SJCRH30 (cell line): Measurements from ENCODE around the gene PDGFB. TPM values are rescaled to one million over a fixed set of nuclear protein-coding genes. Genes with fewer than 3 reads are reported as not detected.

Source experiments
- DNase-seq, 2 experiments: peaks; one replicate each; pipeline ENCODE4 v3.0.0-alpha.2; 2015 to 2020
- H3K27ac ChIP-seq: fragments of 250-450 bp; sonication (Bioruptor Pico); 2 replicates; pipeline ENCODE4 v1.5.1; 2020; ENCODE audit warnings: mild to moderate bottlenecking, moderate library complexity
- H3K27me3 ChIP-seq: fragments of 250-450 bp; sonication (Bioruptor Pico); 2 replicates; pipeline ENCODE4 v1.5.1; 2020; ENCODE audit warnings: mild to moderate bottlenecking, moderate library complexity
- H3K36me3 ChIP-seq: fragments of 250-450 bp; sonication (Bioruptor Pico); 2 replicates; pipeline ENCODE4 v1.5.1; 2020; ENCODE audit warnings: mild to moderate bottlenecking, moderate library complexity
- H3K4me1 ChIP-seq: fragments of 250-450 bp; sonication (Bioruptor Pico); 2 replicates; pipeline ENCODE4 v1.5.1; 2020; ENCODE audit warnings: mild to moderate bottlenecking, moderate library complexity
- H3K4me3 ChIP-seq: fragments of 250-450 bp; sonication (Bioruptor Pico); 2 replicates; pipeline ENCODE4 v1.5.1; 2020; ENCODE audit warnings: mild to moderate bottlenecking, moderate library complexity
- H3K9me3 ChIP-seq: fragments of 250-450 bp; sonication (Bioruptor Pico); replicated peaks from 2 replicates; pipeline ENCODE4 v1.5.1; 2020; ENCODE audit warnings: mild to moderate bottlenecking, moderate library complexity
- total RNA-seq: library from RNA; depleted of rRNA; stranded (reverse); fragments of >200 nt; shearing (Covaris generic); gene quantifications from 2 replicates; pipeline ENCODE4 v1.2.3, GENCODE V29; 2014

PDGFB gene
- total RNA-seq, 1 experiment from 2014 or later = 0.26 TPM

DNA sequence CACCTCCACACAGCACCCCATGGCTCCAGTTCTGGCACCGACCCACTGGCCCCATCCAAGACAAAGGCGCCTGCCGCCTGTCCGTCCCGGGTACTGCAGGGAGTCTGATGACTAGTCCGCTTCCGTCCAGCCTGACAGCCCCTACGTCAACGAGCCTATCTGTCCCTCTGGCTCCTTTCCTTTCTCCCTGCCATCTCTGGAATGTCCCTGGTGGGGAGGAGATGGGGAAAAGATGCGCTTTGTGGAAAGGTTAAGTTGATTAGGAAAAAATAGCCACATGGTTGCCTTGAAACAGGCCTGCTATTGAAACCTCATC, 10.4 kb downstream of the PDGFB start:
- H3K9me3 ChIP-seq = no peaks in the 10 kb centered on the region
- no peaks in the 10 kb centered on the region for H3K36me3 ChIP-seq
- H3K27ac ChIP-seq = no peak overlapping the region
- H3K27me3 ChIP-seq = peaks cover 36% of the 10 kb centered on the region
- H3K4me3 ChIP-seq = no peak overlapping the region
- H3K4me1 ChIP-seq = peaks cover 50% of the 10 kb centered on the region
- no peak for DNase-seq

DNA sequence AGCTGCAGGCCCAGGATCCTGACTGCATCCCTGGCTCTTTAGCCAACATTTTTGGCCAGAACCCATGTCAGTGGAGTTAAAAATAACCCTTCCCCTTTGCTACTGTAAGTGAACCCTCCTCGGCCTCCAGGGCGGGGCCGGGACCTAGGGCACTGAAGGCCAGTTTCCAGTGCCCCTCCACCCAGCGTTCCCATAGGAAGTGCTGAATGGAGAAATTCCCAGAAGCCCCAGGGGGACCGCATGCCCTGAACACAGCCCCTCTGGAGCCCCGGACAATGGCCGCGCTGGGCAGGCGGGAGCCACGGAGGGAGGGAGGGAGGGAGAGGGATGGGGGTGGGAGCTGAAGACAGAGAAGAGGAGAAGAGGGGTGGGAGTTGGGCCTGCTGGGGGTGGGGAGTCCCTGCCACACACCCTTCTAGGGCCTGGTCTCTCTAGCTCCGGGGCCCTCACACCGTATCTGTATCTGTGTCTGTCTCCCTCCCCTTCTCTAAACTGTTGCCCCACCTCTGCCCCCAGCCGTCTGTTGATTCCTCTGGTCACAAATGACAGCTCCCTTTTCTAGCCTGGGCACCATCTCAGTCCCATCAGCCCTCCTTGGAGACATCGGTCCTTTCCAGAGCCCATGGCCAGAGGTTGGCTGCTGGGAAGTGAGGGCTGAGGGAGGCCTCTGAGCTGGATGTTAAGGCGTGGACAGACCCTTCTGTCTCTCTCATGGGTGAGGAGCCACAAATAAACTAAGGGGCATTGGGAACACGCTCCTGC, 10.9 kb downstream of the PDGFB start:
- no peaks in the 10 kb centered on the region for H3K36me3 ChIP-seq
- H3K9me3 ChIP-seq = no peaks in the 10 kb centered on the region
- no peak for DNase-seq
- H3K4me1 ChIP-seq = peaks cover 51% of the 10 kb centered on the region
- H3K27me3 ChIP-seq = peaks cover 32% of the 10 kb centered on the region
- H3K27ac ChIP-seq = no peak overlapping the region
- H3K4me3 ChIP-seq = no peak overlapping the region

DNA sequence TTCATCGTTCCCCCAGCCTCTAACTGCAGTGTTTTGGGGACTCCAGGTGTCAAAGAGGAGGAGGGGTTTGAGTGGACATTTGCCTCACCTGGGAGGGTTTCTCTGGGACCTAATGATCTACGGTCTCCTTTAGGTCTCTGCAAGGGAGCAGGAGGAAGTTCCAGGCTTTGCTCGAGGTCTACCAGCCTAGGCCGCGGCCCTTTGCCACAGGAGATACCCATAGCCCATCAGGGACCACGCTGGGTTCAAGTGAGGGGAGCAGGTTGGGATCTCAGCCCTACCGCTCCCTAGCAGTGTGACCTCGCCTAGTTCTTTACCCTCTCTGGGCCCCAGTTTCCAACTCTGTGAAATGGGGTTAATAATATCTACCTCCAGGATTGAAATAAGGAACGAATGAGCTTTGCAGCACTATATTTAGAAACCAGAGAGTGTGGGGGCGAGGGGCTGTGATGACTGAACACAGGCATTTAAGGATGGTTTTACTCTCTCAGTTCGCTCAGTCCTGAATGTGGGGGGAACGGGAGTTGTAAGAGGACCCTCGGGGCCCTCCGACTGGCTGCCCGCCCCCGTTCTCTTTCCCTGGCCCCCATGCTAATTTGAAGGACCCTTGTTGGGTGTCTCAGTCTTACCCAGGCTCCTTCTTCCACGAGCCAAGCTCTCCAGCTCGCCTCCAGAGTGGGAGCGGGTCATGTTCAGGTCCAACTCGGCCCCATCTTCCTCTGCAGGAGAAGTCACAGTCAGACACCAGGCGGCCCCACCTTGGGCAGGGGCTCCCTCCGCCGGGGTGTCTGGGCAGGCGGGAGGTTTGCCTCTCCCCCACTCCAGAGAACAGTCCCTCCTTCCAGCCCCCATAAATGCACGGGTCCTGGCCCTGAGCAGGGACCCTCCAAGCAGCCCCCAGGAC, 11.7 kb downstream of the PDGFB start:
- H3K27me3 ChIP-seq = peaks cover 28% of the 10 kb centered on the region; the same call in 1 of the 2 replicates
- H3K4me3 ChIP-seq = no peak overlapping the region
- H3K27ac ChIP-seq = no peak overlapping the region
- H3K9me3 ChIP-seq = no peaks in the 10 kb centered on the region
- H3K36me3 ChIP-seq = no peaks in the 10 kb centered on the region
- H3K4me1 ChIP-seq = peaks cover 51% of the 10 kb centered on the region
- DNase-seq = no peak

DNA sequence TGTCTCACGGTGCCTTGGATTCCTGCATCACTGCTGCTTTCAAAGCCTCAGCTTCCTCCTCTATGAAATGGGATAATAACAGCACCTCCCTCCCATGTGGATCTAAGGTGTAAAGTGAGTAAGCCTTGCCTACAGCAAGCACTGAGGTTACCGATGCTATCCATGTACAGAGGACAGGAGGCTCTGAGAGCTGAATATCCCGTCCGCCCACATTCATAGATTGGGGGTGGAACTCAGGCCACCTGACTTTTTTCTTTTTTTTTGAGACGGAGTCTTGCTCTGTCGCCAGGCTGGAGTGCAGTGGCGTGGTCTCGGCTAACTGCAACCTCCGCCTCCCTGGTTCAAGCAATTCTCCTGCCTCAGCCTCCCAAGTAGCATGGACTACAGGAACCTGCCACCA, 12.5 kb downstream of the PDGFB start:
- Histone ChIP-seq H3K27ac (no peak overlapping the region), H3K4me1 (peaks cover 46% of the 10 kb centered on the region), H3K27me3 (peaks cover 24% of the 10 kb centered on the region; the same call in 1 of the 2 replicates), H3K9me3 (no peaks in the 10 kb centered on the region), H3K36me3 (no peaks in the 10 kb centered on the region), H3K4me3 (no peak overlapping the region)
- DNase-seq = no peak

DNA sequence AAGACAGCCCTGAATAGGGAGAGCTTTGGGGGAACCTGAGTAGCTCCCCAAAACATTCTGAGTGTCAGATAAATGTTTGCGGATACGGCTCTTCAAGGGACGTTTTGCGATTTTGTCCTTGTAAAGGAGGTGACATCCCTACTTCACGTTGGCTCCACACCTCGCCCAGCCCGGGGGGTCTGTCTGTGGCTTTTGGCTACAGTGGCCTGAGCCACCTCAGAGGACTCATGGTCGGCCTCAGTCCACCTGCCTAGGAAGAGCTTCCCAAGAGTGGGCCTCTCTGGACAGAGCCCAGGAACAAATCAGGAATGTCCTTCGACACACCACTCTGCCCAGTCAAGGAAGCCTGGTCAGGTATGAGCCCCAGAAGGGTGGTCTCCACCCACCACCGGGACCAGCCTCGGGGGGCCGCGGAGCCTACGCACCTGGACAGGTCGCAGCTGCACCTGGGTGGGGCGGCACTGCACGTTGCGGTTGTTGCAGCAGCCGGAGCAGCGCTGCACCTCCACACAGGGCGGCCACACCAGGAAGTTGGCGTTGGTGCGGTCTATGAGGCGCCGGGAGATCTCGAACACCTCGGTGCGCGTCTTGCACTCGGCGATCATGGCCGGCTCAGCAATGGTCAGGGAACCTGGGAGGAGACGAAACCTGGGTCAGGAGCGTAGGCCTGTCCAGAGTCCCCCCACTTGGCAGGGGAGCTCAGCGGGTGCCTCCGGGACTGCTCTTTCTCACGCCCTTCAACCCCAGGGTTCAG, 13.4 kb downstream of the PDGFB start:
- H3K36me3 ChIP-seq = no peaks in the 10 kb centered on the region
- no peaks in the 10 kb centered on the region for H3K9me3 ChIP-seq
- no peak overlapping the region for H3K4me3 ChIP-seq
- no peak overlapping the region for H3K27ac ChIP-seq
- H3K4me1 ChIP-seq = peaks cover 41% of the 10 kb centered on the region
- DNase-seq = no peak
- H3K27me3 ChIP-seq = peaks cover 21% of the 10 kb centered on the region; the same call in 1 of the 2 replicates

DNA sequence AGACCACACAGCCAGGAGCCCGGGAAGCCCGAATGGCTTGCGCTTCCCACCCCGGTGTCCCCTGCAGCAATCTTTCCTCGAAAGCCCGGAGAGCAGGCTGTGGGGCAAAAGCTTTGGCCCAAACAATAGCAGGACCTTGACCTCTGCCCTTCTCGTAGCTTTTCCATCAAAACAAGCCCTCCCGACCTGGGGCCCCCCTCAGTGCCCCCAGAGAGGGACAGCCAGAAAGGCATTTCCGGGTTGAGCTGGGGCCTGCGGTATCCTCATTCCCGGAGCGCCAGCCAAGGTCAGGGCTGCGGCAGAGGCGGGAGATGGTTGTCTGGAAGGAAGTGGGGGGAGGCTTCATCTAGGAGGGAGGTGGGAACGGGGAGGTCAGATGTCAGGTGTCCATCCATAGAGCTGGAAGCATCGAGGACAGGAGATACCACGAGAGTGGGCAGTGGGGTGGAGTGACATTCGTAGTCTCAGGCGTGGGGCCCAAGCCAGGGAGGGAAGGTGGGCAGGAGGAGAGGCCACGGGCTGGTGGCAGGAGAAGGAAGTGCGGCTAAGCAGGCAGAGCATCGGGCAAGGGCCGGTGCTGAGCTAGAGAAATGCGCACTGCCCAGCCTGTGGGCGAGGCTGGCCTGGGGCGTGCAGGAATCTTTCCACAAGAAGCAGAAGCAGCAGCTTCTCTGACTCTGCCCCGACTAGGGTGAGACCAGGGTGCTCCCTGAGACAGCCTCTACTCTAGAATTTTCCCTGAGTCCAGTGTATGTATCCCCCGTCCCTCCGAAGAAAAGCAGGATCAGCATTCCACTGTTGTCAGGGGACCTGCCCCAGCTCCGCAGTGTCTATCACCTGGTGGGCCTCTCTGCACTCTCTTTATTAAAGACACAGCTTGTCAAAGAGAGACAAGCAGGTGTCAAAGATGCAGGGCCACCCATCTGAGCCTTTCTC, 14.3 kb downstream of the PDGFB start:
- no peaks in the 10 kb centered on the region for H3K36me3 ChIP-seq
- peaks cover 39% of the 10 kb centered on the region for H3K4me1 ChIP-seq
- H3K9me3 ChIP-seq = no peaks in the 10 kb centered on the region
- peaks cover 15% of the 10 kb centered on the region; the same call in 1 of the 2 replicates for H3K27me3 ChIP-seq
- peak overlapping the region; percentile 33 for H3K4me3 ChIP-seq
- H3K27ac ChIP-seq = peak overlapping the region; percentile 47; the same call in 1 of the 2 replicates
- DNase-seq = peak in 1 of 2 experiments; percentile 31

DNA sequence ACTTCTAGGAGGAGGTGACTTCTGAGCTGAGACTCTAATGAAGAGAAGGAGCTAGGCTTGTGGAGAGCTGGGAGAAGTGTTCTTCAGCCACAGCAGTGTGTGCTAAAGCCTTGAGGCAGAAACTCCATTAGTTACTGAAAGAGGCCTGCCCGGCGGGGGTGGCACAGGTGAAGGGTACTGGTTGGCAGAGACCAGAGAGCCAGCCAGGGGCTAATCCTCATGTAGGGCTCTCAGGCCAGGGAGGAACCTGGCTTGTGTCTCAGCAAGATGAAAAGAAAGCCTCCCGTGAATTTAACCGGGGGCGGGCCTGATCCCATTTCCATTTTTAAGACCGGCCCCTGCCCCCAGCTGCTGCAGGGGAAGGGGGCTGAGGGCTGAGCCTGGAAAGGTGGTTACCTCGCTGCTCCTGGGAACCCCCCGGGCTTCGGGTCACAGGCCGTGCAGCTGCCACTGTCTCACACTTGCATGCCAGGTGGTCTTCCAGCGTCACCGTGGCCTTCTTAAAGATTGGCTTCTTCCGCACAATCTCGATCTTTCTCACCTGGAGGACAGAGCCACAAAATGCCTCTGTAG, 15.0 kb downstream of the PDGFB start:
- Histone ChIP-seq H3K9me3 (no peaks in the 10 kb centered on the region), H3K36me3 (no peaks in the 10 kb centered on the region), H3K27ac (peak overlapping the region; percentile 47; the same call in 1 of the 2 replicates), H3K4me1 (peaks cover 34% of the 10 kb centered on the region), H3K27me3 (peaks cover 11% of the 10 kb centered on the region; the same call in 1 of the 2 replicates), H3K4me3 (peak overlapping the region; percentile 33)
- peak; percentile 38 to 53 for DNase-seq

DNA sequence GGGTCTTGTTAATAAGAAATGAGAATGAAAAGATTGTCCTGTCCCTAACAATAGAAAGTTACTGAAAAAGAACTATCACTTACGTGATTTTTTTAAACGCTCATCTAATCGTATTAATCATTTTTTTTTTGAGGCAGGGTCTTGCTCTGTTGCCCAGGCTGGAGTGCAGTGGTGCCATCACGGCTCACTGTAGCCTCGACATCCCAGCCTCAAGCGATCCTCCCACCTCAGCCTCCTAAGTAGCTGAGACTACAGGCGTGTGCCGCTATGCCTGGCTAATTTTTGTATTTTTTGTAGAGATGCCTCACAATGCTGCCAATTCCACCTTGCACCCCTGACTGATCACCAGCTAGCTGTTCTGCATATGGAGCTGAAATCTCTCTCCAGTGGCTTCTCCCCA, 15.7 kb downstream of the PDGFB start:
- peaks cover 4% of the 10 kb centered on the region; the same call in 1 of the 2 replicates for H3K27me3 ChIP-seq

DNA sequence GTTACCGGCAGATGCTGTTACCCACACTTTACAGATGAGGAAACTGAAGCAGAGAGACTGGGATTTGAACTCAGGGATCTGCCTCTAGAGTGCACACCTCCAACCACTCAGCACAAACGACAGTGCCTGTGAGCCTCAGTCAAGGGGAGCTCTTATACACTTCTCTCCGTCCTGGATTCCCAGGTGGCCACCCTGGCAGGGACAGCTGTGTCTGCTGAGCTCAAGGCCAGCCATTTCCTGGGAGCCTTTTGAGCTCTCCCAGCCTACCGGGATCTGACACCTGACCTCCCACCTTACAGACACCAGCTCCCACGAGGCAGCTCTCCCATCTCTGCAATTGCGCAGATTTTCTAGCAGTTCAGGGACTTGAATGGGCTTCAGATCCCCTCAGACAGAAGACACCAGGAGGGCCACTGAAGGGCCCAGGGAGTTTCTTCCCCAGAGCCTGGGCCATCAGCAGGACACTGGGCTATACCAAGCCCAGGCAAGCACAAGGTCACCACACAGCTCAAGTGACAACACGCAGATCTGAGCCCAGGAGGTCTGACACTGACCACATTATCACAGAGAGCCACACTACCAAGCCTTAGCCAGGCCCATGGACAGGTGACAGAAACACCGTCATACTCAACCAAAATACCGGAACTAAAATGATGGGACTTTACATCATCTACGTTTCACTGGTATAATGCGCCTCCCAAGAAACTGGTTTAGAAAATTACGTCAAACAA, 17.1 kb downstream of the PDGFB start:
- Histone ChIP-seq H3K27ac (no peak overlapping the region), H3K27me3 (0 out of 2 replicates have a peak, but pooled peaks cover 4% of the 10 kb centered on the region), H3K9me3 (no peaks in the 10 kb centered on the region), H3K4me1 (peaks cover 28% of the 10 kb centered on the region), H3K4me3 (no peak overlapping the region), H3K36me3 (no peaks in the 10 kb centered on the region)
- DNase-seq = no peak

More for the DNA sequence above, 15.7 kb downstream of the PDGFB start:
- Histone ChIP-seq H3K9me3 (no peaks in the 10 kb centered on the region), H3K4me1 (peaks cover 29% of the 10 kb centered on the region), H3K4me3 (no peak overlapping the region), H3K36me3 (no peaks in the 10 kb centered on the region), H3K27ac (no peak overlapping the region)
- no peak for DNase-seq

DNA sequence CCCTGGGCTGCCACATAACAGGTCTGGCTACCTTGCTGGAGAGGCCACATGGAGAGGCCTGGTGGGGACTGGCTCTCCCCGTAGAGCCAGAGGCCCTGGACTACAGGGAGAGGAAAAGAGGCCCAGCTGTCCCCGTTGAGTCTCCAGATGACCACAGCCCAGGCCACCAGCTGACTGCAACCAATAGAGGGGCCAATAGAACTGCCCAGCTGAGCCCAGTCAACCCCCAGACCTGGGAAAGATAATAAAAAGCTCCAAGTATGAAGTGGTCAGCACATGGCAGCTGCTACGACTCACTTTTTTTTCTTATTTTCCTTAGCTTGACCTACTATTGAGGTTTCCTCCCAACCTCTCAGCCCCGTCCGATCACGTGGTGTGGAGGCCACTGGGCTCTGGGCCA, 18.4 kb downstream of the PDGFB start:
- no peaks in the 10 kb centered on the region for H3K36me3 ChIP-seq
- DNase-seq = peak; percentile 35 to 50
- no peak overlapping the region for H3K4me3 ChIP-seq
- no peaks in the 10 kb centered on the region for H3K9me3 ChIP-seq
- H3K27ac ChIP-seq = no peak overlapping the region
- H3K4me1 ChIP-seq = peaks cover 30% of the 10 kb centered on the region
- 0 out of 2 replicates have a peak, but pooled peaks cover 4% of the 10 kb centered on the region for H3K27me3 ChIP-seq

DNA sequence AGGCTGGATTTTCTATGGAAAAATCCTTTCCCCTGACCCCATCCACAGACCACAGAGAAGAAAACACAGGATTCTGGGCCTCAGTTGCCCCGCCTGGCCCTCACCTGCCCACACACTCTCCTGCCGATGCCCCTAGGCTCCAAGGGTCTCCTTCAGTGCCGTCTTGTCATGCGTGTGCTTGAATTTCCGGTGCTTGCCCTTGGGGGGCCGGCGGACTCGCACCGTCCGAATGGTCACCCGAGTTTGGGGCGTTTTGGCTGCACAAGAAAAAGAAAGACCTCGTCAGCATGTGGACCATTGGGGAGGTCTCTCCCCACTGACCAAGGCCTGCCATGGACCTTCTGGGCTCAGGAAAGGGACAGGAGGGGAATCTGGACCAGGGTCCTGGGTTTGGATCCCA, 19.2 kb downstream of the PDGFB start:
- no peak overlapping the region for H3K4me3 ChIP-seq

DNA sequence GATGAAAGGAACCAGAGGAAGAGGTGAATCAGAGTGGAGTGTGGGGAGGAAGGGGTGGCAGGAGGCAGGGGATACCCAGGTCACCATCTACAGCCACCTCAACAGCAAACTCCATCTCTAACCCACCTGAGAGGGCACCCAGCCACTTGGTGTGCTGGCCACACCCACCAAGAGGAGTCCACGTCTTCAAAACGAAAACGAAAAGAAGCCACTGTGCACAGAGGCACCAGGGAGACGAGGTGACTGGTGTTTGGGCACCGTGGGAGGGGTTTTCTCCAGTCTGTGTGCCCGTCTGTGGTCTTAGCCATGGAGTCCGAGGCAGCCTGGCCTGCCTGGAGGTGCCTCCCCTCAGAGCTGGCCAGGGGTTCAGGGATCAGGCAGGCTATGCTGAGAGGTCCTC, 20.2 kb downstream of the PDGFB start:
- H3K4me1 ChIP-seq = peaks cover 15% of the 10 kb centered on the region
- 0 out of 2 replicates have a peak, but pooled peaks cover 4% of the 10 kb centered on the region for H3K27me3 ChIP-seq
- no peak for DNase-seq
- H3K36me3 ChIP-seq = no peaks in the 10 kb centered on the region
- H3K9me3 ChIP-seq = no peaks in the 10 kb centered on the region
- no peak overlapping the region for H3K27ac ChIP-seq
- H3K4me3 ChIP-seq = no peak overlapping the region

More for the DNA sequence above, 19.2 kb downstream of the PDGFB start:
- no peak for DNase-seq
- H3K36me3 ChIP-seq = no peaks in the 10 kb centered on the region
- no peaks in the 10 kb centered on the region for H3K9me3 ChIP-seq
- H3K27me3 ChIP-seq = 0 out of 2 replicates have a peak, but pooled peaks cover 4% of the 10 kb centered on the region
- peaks cover 25% of the 10 kb centered on the region for H3K4me1 ChIP-seq
- no peak overlapping the region for H3K27ac ChIP-seq
